ENCODE measurements around the gene TMEM91. TPM values are rescaled to one million over a fixed set of nuclear protein-coding genes. Genes with fewer than 3 reads are reported as not detected.

The TMEM91 gene
- total and polyA plus RNA-seq, 2 of the 4 experiments (the other 2 are of a cell fraction) = 1.4 to 4.8 TPM

DNA sequence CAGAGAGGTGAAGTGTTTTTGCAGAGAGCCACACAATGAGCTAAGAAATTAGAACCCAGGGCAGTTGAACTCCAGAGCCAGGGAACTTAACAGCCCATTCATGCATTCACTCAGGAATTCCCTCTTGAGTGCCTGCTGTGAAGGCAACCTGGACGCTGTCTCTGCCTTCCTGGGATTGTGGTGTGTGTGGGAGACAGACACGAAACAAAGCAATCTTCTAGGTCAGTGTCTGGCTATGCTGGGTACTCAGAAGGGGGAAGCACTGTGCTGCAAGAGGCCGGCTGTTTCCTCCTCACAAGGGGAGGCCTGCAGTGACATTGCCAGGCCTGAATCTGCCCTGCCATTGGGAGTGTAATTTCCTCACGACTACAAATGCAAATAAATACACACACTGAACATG is 30.9 kb downstream of the TMEM91 start:
- Histone ChIP-seq H3K14ac (replicated peaks; ENCODE audit: low read depth, low read length) (no peak overlapping the region), H3K27ac (ENCODE audit: insufficient read depth, low read length) (no peak overlapping the region), H2BK120ac (ENCODE audit: low read depth, low read length) (no peak overlapping the region), H3K23ac (ENCODE audit: low read depth, low read length) (no peak overlapping the region), H3K9me3 (ENCODE audit: control insufficient read depth, insufficient read depth, low read length) (no peaks in the 10 kb centered on the region), H4K20me1 (ENCODE audit: insufficient read depth, low read length) (no peaks in the 10 kb centered on the region), H2AK5ac (ENCODE audit: low read depth, low read length) (no peak overlapping the region; the same call in 1 of the 2 replicates), H3K18ac (ENCODE audit: low read depth, low read length) (no peak overlapping the region), H2AK9ac (replicated peaks; ENCODE audit: low read depth, low read length, poor library complexity) (no peak overlapping the region), H3K4me3 (ENCODE audit: insufficient read depth, low read depth, low read length) (no peak overlapping the region), H3K27me3 (ENCODE audit: control insufficient read depth, insufficient read depth, low read length) (no peaks in the 10 kb centered on the region), H3K4me2 (ENCODE audit: low read depth, low read length) (no peak overlapping the region), H3K56ac (ENCODE audit: extremely low read depth, insufficient read depth, low read length) (no peak overlapping the region), H3K79me1 (ENCODE audit: low read depth in 1 of 2, low read length in 2 of 2) (peaks cover 5 to 9% of the 10 kb centered on the region in 2 experiments; a peak in 3 of 4 replicates), H4K8ac (ENCODE audit: low read depth in 2 of 2, low read length in 2 of 2) (no peak overlapping the region), H4K5ac (ENCODE audit: low read depth, low read length) (no peak overlapping the region), H2BK5ac (ENCODE audit: low read depth, low read length, poor library complexity, severe bottlenecking) (no peak overlapping the region), H3K4me1 (ENCODE audit: control insufficient read depth, insufficient read depth, low read length) (peaks cover 4% of the 10 kb centered on the region), H3K36me3 (ENCODE audit: control insufficient read depth, insufficient read depth, low read length) (peaks cover 16% of the 10 kb centered on the region), H3K4ac (ENCODE audit: low read depth, low read length) (no peak overlapping the region), H2BK20ac (ENCODE audit: low read depth, low read length) (no peak overlapping the region), H2AFZ (replicated peaks; ENCODE audit: low read length, poor library complexity) (no peak overlapping the region), H3K9me1 (ENCODE audit: insufficient read depth, low read length) (peaks cover 7% of the 10 kb centered on the region; the same call in 1 of the 2 replicates), H3K9ac (ENCODE audit: low read depth, low read length) (no peak overlapping the region), H2BK15ac (ENCODE audit: low read depth, low read length) (no peak overlapping the region), H4K91ac (ENCODE audit: insufficient read depth, low read depth, low read length) (no peak overlapping the region)
- dilution Hi-C loops (cut with HindIII; ENCODE audit: low sequenced_read_pairs, unreplicated experiment) (no loop called here), in situ Hi-C loops (cut with MboI; ENCODE audit: low sequenced_read_pairs) (no loop called here), intact Hi-C loops (cut with micrococcal nuclease) (no loop called here)
- no peak for TF ChIP-seq BHLHE40 (IDR thresholded peaks at IDR 0.05; ENCODE audit: low read depth, low read length)
- no peak for TF ChIP-seq RAD21 (IDR thresholded peaks at IDR 0.05; ENCODE audit: low read length)
- CTCF ChIA-PET = no interaction called here
- POLR2A ChIA-PET (ENCODE audit: unreplicated experiment) = no interaction called here
- no peak for ATAC-seq (ENCODE audit: low read depth)
- no peak for DNase-seq
- WGBS, 2 experiments (ENCODE audit: extremely low coverage in 2 of 2, insufficient read length in 1 of 2) = no CpG with 5 or more reads among the region's 4 CpGs
- no TSS peak for BruUV-seq (replicated peaks)
